Glomerular endothelial cell (primary cell): Measurements from ENCODE around the gene TMEM247. TPM values are rescaled to one million over a fixed set of nuclear protein-coding genes. Genes with fewer than 3 reads are reported as not detected.

Experiments
- DNase-seq: peaks from one replicate; pipeline ENCODE4 v3.0.0-alpha.2; 2011; ENCODE audit warnings: low read depth, low spot score; ENCODE audit errors: extremely low read depth
- total RNA-seq: library from RNA; depleted of rRNA; stranded (reverse); fragments of >200 nt; gene quantifications from 2 replicates; pipeline ENCODE4 v1.2.3, GENCODE V29; 2015

The TMEM247 gene
- total RNA-seq, 1 donor from 2014 or later, result not detected

GRCh38 chr2:46488389-46488788 lies 9.0 kb downstream of the TMEM247 start:
- DNase-seq, result no peak

- DNase-seq, result no peak
Observed at GRCh38 chr2:46489423-46490174, 10.2 kb downstream of the TMEM247 start.

DNA sequence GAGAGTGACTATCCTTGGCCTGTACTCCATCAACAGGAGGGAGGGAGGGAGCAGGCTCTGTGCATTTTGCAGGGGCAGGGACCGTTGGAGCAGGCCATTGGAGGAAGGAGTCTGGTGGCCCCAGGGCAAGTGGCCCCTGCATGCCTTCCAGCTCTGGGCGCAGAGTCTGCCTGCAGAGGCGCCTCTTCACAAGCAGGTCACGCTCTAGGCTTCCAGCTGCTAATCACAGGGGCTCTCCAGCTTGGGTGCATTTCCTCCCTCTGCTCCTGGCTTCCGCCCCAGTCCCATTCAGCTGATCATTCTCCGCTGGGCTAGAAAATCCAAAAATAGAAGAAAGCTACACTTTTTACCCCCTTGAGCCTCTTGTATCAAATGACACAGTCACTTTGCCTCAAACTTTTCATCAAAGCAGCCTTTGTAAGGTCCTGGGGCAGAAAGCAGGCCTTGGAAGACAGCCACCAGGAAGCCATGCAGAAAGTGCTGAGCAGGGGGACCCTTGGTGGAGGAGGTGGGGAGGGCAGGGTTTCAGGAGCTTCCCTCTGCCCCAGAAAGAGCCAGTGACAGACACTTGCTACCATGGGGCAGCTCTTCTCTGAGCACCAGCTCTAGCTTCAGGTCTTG lies 11.3 kb downstream of the TMEM247 start:
- no peak for DNase-seq

GRCh38 chr2:46492301-46492700 lies 12.9 kb downstream of the TMEM247 start:
- DNase-seq, result no peak

- DNase-seq, result no peak
Observed at GRCh38 chr2:46493241-46493970, 14.0 kb downstream of the TMEM247 start.

GRCh38 chr2:46493971-46494250 lies 14.5 kb downstream of the TMEM247 start:
- no peak for DNase-seq

DNA sequence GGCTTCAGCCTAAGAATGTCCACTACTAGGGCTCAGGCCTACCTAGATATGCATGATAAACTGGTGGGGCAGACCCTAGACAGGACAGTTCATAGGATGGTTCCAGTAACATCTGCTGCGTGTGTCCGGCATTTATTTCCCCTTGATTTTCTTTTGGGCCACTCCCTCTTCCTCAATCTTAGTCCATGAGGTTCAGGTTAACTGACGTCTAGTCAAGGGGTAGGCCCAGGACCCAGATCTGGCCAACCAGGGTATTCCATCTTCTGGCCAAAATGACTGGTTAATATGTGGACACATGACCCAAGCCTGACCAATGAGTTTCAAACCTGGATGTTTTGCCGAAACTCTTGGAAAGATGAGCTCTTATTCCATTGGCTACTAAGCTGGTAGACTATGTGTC lies 15.2 kb downstream of the TMEM247 start:
- DNase-seq, result no peak

- no peak for DNase-seq
Observed at GRCh38 chr2:46495231-46496030, 16.1 kb downstream of the TMEM247 start.

GRCh38 chr2:46497766-46498165 lies 18.4 kb downstream of the TMEM247 start:
- no peak for DNase-seq

GRCh38 chr2:46498681-46499080 lies 19.3 kb downstream of the TMEM247 start:
- no peak for DNase-seq

- DNase-seq, result no peak
Observed at GRCh38 chr2:46499392-46499785, 20.0 kb downstream of the TMEM247 start.

- no peak for DNase-seq
Observed at GRCh38 chr2:46500801-46501200, 21.4 kb downstream of the TMEM247 start.

DNA sequence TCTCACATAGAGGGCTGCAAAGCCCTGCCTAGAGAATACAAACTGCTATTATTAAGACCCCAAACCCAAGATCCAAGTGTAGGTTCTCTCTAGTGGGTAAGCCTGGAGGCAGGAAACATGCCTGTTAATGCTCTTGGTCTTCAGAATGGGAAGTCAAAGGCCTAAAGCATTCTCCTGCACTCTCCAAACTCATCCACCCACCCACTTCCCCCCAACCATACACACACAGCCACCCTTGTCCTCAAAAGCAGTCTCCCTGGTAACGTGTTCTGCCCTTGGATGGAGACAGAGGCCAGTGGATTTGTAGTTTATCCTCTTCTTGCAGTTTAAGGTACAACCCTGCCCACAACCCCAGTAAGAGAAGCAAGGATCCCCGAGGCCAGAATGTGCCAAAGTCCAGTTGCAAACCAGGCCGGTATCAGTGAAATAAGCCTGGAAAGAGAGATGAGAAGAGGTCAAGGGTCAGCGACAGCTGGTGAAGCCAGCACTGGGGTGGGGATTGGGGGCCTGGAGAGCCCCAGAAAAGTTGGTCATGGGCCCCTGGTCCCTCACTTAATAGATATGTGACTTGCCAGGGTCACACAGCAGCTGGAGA lies 23.0 kb downstream of the TMEM247 start:
- DNase-seq, result no peak

DNA sequence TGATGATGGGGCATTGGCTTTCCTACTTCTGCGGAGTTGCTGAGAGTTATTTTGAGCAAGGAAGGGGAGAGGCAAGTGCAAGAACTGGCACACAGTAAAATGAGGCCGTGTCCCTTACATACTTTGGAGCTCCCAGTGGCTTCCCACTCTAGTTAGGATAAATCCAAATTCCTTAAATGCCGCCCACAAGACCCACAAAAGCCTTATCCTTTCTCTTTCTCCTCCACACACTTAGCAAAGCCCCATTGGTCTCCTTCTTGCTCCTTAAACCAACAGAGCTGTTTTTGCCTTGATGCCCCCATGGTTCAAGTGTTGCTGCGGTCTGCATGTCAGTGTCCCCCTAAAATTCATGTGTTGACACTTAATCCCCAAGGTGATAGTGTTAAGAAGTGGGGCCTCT lies 24.3 kb downstream of the TMEM247 start:
- no peak for DNase-seq

DNA sequence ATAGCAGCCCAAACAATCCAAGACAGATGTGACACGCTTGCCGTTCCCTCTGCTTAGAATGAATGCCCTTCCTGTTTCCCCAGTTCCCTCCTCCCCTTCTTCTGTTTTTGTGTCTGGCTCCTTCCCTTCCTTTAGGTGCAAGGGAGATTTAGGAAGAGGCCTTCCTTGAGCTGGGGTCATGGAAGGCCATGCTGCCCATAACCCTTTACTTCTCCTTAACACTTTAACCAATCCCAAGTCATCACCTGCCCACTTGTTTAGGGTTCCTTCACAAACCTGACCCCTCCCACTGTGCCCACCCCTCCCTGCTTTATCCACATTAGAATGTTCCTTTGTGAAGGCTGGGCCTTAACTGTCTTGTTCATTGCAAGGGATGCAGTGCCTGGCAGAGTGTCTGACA lies 24.9 kb downstream of the TMEM247 start:
- no peak for DNase-seq

GRCh38 chr2:46504685-46505471 lies 25.5 kb downstream of the TMEM247 start:
- no peak for DNase-seq

DNA sequence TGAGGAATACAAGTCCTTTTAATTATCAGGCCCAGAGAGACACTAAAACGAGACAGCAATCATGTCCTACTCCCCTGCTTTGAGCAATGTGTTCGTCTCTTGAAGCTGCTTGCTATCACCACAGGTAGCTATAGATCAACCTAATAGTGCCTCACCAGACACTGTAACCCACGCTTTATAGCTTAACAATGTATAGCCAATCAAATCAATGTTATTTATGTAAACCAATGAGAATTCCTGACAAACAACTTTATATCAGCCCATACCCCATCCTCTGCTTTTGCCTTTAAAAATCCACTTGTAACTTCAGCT lies 26.1 kb downstream of the TMEM247 start:
- DNase-seq, result no peak

GRCh38 chr2:46506131-46506706 lies 26.9 kb downstream of the TMEM247 start:
- no peak for DNase-seq

DNA sequence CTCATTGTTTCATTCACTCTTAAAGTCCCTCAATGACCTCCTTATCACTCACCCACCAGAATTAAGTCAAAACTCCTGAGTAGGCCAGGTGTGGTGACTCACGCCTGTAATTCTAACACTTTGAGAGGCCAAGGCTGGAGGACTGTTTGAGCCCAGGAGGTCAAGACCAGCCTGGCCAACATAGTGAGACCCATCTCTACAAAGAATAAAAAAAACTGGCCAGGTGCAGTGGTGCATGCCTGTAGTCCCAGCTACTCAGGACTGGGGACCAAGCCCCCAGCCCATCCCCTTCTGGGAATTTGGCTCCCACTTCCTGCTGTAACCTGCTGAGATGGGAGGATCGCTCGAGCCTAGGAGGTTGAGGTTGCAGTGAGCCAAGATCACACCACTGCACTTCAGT lies 28.9 kb downstream of the TMEM247 start:
- no peak for DNase-seq

DNA sequence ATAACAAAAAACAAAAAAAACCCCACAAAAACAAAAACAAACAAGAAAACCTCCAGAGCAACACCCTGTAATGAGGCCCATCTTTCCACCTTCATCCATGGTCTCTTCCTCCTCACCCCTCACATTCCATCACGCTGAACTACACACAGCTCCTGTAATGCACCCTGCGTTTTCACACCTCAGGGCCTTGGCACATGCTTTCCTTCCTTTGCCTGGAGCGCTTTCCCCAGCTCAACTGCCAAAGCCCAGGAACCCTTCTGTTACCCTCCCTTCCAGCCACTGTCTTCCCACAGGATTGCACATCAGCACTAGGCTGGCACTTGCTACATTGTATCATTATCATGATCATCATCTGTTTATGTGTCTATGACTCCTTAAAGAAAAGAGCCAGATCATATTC lies 29.4 kb downstream of the TMEM247 start:
- DNase-seq, result no peak
